ENCODE data around the gene GRHL1.

GRCh38 chr2:9964334-9964980 lies 13.0 kb downstream of the GRHL1 start:
- TF ChIP-seq CTCF (IDR thresholded peaks at IDR 0.05; ENCODE audit: low read length) = no peak
- TF ChIP-seq EZH2 (optimal IDR thresholded peaks at IDR 0.05; ENCODE audit: low read depth, low read length) = no peak
